Activated CD4-positive, alpha-beta T cell treated with anti-CD3 and anti-CD28 coated beads, Interleukin-2, amount 50 U/mL, for 48 hours (primary cell): ENCODE results near the gene TNS1.

ENCODE experiments used
- DNase-seq, 2 experiments: peaks; one replicate each; pipeline ENCODE4 v3.0.0-alpha.2; 2020

TNS1 gene

DNA sequence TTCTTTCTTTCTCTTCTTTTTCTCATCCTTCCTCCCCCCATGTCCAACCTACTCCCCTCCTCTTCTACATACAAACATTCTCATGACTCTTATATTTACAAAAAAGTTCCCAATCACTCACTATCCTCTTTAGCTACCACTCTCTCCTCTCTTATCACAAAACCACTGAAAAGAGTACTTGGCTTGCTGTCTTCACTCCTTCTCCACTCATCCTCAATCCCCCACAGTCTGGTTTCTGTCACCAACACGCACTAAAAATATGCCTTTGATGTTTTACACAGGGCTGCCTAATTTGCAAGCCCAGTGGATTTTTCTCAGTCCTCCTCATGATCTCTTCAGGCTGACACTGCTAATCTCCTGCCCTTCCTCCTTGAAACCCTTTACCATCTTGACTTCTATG, 159.5 kb downstream of the TNS1 start:
- DNase-seq, result no peak

DNA sequence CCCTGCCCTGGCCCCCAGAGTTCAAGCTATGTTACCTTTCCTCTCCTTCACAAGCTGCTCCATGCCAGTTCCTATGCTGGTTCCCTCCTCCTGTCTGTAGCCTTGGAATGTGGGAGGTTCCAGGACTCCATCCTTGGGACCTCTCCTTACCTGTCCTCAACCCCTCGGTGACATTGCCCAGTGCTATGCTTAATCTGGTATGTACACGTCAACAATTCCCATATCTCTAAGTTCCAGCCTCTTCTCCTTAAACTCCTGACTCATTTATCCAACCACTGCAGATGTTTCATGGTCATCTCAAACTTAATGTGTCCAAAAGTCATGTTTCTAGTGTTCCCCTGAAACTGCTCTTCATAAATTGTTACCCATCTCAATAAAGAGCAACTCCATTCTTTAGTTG, 160.8 kb downstream of the TNS1 start:
- DNase-seq, result no peak

DNA sequence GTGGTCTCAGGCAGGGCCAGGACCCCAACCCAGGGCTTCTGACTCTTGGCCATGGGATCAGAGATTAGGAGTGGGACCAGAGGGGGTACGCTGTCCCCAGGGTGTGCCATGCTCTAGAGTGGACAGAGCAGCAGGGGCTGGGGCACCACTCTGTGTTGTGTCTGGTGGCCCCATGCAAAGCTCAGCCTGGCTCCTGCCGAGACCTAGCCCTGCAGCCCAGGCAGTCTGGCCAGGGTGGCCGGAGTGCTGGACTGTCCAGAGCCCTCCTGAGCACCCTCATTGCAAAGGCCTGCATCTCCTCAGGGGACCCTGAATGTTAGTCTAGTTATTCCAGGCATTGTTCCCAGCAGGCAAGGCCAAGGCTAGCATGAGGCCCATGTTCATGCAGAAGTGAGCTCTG, 162.3 kb downstream of the TNS1 start:
- DNase-seq, result no peak

DNA sequence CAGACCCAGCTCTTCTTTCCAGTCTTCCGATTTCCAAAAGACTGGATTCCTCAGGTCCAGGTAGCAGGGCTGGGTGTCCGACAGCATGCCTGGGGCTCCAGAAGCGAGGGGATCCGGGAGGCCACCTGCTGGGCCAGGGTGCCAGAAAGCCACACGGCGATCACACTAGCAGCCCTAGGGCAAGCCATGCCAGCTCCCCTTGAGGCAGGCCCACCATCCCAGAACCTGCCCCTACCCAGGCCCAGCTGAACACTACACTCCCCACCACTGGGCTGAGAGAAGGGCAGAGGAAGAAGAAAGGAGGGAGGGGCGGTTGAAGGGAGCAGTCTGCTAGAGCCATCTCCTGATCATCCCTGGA, 163.1 kb downstream of the TNS1 start:
- DNase-seq, result no peak

DNA sequence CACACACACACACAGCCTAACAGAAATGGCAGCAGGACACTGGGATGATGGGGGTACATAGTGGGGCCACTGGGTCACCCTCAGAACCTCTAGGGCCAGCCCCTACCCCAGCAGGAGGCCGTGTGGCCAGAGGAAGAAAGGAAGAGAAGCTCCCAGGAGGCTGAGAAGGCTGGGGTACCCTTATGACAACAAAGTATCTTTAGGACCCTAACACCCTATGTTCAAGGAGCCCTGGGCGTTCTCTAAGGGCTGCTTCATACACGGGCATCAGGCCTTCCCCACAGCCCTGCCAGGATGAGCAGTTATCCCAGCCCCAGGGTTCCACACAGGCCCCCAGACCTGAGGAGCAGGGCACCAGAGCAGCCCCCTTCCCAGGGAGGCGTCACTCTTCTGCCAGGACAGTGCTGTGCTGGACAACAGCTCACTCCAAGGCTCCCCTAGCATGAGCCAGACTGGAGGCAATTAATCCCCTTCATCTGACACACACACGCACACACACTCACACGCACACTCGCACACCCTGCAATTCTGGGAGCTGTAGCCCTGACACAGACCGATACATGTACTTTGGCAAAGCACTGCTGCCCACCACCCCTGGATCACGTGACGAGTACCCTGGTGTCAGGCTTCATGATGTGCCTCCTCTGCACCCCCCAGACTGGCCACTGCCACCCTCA, 163.6 kb downstream of the TNS1 start:
- DNase-seq, result no peak

DNA sequence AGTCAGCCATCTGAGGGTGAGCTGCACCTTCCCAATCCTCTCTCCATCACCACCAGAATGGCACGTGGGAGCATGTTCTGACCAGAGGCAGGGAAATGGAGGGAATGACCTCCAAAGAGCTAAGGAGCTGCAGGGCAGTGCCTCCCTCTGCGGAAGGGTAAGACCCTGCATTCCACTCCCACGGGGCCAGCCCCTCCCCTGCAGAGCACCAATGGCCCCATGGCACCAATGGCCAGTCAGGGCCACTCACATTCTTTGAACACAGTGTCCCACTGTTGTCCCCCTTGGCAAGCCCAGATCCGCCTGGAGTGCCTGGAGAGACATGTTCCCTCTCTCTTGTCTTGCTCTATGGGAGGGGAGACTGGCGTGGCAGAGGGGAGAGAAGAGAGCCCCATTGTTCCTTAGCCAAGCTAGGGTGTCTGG, 164.4 kb downstream of the TNS1 start:
- DNase-seq, result no peak

DNA sequence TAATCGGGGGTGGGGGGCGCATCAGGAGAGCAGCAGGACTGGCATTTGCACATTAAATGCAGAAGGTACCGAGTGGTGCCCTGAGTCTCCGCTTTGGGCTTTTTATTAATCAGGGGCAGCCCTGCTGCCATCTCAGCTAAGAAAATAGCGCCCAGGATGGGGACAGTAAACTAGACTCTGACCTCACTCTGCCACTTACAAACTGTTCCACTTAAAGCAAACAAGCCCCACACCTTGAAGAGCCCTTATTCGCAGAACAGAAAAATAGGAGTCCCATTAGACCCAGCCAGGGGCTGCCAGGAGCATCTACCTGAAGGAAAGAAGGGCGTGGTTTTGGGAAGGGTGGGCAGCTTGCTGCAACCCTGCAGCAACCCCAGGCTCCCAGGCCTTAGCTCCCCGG, 165.3 kb downstream of the TNS1 start:
- no peak for DNase-seq

DNA sequence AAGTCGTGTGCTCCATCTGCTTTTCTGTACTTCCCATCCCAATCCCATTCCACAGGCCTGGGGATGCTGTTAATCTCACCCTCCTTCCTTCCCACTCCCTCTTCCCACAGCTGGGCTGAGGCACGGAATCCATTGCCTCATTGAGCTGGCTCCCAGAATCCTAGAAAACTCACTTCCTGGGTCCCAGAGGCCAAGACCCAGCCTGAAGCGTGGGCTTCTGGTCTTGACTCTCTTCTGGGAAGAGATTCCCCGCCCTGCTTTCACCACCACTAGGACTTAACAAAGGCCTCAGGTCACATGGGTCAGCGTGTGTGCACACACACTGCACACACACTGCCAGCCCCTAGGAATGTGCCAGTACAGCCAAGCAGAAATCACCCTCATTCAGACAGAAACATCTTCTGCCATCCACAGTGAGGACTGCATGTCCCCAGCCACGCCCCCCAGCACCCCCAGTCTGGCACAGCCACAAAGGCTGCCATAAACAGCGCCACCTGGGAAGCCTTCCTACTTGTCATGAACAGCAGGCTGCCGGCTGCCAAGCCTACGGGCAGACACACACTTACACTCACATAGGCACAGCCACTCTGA, 165.8 kb downstream of the TNS1 start:
- peak in 1 of 2 experiments; percentile 5 for DNase-seq

DNA sequence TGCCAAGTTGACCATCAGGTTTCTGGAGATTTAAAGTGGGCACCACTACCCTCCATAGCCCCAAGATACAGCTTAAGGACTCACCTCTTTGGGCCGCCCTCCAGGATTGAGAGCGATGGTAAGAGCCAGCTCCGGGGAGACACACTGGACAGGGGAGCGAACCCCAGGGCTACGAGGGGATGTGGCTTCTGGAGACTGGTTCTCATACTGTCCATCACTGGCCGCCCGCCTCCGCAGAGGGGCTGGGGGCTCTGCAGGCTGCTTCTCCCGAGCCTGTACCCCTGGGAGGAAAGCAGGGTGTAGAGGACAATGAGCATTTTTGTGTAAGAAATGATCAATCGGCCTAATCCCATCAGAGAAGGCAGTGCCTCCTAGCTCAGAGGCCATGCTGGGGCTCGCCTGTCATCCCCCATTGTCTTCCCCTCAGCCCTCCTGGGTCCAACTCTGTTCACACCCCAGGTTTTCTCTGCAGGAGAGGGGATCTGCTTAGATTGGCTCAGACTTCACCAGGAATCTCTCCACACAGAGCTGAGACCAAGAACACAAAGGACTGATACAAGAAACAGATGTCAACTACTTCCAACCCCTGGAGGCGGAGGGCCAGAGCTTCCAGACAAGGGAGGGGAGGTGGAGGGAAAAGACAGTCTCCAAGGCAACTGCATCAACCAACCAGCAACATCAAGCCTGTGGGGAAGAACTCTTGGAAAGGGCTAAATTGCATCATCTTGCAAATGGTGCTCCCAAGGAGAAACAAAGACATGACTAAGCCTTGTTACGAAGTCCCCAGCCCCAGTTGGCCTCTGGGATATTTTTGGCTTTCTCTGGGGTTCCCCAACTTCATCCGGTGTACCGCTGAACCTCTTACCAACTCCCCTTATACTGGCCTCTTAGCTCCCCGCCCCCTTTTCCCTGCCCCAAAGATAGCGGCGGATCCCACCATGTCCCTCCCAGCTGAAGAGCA, 166.6 kb downstream of the TNS1 start:
- DNase-seq, result no peak

DNA sequence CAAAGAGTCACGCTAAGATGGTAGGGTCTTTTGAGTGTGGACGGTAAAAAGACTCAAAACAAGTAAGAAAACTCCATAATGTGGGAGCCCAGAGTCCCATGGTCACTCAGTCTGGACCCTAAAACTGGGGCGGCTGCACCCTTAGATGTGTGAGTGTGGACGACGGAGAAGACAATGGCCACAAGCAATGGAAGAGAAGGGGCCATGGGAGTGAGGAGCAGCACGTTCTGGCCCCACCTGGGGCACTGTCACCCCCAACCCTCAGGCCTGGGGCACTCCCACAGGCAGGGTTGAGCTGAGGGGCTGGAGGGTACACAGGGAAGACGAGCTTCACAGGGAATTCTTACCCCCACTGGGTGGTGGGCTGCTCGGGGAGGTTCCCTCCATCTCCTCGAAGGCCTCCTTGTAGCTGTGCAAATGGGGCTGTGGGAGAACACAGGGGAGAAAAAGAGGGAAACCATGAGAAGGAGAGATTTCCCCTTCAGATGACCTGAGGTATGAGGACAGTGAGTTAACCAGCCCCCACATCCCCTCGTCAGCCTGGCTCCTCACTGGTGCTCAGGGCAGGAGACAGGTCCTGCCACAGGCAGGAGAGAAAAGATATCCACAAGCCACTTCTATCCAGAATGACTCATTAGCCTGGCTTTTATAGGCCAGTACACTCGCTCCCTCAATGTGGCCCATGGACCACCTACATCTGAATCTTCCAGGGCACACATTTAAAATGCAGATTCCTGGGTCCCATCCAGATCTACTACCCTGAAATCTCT, 167.9 kb downstream of the TNS1 start:
- DNase-seq, result no peak

DNA sequence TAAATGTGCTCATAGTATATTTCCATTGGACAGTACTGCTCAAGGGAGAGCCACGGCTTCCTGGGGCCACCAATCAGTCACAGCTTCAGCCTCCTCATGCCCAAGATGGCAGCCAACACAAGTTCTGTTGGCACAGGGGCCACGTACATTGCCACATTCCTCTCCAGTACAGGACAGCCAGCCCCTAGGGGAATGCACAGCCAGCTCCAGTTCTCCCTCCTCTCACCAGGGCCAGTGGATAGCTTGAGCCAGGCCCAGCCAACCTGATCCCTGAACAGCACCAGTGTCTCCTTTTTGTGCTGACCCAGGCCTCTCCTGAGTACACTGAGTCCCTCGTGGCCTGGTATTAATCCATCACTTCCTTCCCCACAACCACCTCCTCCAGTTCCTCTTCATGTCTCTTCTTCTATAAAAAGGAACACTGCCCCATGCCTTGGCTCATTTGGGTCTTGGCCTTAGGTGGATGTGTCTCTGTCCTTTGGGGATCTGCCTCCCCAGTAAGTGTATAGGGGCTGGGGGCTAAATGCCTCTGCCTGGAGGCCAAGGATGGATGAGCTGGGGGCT, 168.7 kb downstream of the TNS1 start:
- DNase-seq, result no peak

DNA sequence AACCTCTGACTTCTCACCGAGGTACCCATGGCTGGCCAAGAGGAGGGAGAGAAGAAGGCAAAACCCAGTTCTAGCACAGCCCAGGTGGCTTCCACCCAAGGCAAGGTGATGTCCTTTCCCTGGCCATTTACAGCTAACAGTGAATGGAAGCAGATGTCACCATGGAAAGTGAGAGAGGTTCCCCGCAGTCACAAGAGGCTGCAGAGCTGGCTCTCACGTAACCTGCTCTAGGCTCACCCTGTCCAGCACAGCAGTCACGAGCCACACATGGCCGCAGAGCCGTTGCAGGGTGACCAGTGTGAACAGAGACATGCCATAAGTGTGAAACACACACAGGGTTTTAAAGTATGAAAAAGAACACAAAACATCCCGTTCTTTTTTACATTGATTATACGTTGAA, 169.4 kb downstream of the TNS1 start:
- DNase-seq, result no peak

DNA sequence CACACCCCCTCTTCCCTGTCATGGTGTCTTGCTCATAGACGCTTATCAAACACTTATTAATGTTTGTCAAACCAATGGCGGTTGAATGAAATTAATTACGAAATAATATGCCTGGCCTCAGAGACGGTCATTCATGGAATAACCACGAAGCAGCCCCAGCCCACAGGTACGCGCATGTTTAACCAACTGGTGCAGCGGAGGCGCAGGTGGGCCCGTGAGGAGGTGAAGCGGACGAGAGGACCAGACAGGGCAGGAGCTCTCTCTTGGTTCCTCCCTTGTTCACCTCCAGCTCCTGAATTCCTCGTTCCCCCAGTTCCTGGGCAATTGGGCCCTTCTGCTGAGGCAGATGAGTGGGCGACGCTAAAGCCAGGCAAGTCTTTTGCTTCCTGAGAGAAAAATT, 169.8 kb downstream of the TNS1 start:
- no peak for DNase-seq

DNA sequence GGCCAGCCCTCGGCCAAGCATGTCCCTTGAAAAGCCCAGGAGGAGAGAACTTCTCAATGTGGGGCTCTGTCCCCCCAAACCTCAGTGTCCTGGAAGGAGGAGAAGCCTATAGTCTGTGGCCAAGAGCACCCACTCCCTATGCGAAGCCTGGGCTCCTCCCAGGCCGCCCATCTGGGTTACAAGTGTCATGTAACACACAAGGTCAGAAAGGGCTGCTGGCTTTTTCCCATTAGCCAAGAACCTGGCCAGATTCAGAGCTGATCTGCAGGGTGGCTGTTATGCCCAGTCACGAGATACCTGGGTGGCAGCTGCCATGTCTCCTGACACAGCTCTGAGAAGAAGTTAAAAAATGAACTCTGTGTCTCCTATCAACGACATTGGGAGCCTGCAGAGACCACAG, 170.7 kb downstream of the TNS1 start:
- no peak for DNase-seq

DNA sequence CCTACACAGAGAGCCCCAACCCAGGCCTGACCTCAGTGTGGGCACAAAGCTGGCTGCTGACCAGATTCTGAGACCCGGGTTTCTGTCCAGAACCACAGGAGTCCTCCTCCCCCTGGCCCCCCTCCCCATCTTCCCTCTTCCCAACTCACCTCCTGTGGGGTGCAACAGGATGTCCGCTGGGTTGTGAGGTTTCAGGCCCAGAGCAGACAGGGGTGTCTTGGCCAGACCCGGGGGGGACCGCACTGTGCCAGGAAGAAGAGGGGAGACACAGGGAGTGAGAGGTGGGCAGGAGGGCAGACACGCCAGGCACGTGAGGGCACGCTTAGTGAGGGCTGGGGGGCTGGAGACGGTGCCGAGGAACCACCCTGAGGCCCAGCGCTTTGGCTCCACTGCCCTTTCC, 171.5 kb downstream of the TNS1 start:
- DNase-seq, result no peak

DNA sequence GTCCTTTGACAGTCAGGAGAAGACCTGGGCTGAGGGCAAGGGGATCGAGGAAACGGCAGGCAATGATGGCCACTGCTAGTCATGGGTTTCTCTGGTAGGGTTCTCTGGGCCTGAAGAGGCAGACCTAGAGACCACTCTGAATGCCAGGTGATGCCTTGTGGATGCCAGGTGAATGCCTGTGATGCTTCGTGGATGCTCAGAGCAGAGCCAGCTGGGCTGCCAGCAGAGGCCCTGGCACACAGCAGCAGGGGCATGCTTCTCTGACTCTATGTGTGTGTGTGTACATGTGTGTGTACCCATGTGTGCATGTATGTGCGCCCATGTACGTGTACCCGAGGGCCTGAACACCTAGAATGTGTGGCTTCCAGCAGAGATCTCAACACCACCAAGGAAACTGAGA, 172.0 kb downstream of the TNS1 start:
- DNase-seq, result no peak

DNA sequence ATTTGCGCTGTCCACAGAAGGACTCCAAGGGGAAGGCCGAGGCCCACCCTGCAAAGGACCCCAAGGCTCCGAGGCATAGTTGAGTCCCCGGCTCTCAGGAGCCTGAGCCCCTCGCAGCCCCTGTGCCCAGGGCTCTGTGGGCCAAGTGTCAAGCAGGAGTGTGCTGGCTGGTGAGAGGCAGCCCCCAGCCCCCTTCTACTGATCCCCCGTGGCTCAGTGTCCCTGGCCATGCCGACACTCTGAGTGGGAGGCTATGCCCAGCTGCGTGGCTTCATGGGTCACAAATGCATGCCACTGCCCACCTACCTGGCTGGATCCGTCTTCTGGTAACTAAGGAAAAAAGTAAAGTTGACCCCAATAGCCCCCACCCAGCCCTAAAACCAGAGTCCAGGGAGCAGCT, 172.7 kb downstream of the TNS1 start:
- no peak for DNase-seq

DNA sequence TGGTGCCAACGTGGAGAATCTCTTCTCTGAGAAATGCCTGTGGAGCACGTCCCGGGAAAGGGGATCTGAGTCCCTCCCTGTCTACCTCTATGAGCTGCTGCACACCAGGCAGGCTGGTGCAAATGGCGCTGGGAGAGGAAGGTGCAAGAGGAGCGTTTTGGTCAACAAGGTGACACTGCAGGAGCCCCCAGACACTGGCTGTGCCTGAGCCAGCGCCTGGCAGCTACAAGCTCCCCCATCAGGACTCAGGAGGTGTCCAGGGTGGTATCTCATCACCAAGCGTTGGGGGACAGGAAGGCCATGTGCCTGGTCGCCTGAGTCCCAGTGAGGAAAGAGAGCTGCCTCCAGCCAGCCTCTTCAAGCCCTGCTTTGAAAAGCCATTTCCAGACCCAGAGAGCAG, 173.4 kb downstream of the TNS1 start:
- no peak for DNase-seq

DNA sequence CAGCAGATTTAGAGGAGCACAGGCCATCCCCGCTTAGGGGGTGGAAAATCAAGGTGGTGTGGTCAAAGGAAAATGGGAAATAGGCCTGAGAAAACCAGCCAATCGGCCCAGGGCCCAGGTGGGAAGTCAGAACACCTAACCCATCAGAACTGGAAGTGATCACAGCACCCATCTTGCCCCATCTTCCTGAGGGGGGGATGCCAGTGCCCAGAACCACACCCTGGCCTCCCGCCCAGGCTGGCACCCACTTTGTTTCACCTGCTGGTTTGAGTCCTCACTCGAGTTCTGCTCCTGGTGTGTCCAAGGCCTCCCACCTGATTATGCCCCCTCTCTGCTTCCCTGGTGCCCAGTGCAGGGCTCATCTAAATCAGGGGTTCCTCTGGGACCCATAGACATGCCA, 174.5 kb downstream of the TNS1 start:
- DNase-seq, result no peak

DNA sequence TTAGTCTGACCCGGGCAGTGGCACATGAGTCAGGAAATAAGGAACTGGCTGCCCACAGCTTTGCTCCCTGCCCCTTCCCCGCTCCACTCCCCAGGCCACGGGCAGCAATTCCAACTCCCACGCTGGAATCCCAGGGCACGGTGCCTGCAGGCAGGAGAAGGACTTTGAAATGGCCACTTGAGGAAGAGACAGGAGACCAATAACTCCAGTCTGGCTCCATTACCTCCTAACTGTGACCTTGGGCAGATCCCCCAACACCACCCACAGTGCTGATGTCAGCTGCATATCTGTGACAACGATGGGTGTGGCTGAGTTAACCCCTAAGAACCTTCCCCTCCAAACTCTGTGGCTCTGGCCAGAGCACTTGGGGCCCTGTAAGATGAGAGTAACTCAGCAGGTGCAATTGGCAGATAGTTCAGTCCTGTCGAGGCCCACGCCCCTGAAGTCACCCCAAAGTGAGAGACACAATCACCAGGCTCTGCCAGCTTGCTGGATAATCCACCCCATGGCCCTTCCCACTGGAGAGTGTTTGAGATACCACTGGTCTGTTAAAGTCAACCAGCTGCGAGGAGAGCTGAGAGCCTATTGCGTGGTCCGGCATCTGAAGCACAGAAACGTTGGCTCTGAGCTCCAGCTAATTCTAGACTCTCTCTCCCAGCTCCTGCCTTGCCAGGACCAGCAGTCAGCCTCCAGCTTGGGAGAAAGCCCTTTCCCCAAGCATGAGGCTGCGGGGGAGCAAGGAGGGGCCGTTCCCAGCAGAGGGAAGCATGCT, 175.2 kb downstream of the TNS1 start:
- DNase-seq, result no peak

DNA sequence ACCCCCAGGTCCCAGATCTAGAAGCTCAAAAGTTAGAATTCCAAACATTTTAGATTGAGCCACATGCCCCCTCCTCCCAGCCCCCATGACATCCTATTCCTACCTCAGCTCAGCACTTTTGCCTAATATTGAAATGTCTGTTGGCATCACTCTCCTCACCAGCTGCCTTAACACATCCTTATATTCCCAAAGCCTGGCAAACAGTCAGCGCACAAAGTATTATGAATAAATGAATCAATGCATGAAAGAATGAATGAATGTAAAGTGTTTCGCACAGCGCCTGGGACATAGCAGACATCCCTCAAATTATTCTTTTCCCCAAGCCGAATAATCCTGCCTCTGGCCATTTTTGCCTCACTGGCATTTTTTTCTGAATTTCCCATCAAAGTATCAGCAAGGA, 175.8 kb downstream of the TNS1 start:
- no peak for DNase-seq

DNA sequence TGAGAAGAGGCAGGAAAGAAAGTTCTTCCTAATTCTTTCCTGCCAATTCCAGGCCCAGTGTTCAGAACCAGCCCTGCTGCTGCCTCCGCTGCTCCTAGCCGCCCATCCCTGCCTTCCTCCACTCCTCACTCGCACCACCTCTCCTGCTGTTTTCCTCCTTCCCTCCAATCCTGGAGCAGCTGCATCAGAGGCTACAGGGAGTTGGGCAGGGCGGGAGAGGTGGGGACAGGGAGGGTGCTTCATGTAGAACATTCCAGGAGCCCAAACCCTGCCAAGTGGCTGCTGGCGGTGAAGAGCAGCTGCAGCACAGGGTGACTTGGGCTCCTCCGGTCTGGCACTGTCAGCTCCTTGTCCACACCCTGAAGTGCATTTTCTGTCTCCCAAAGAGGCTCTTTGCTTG, 176.3 kb downstream of the TNS1 start:
- no peak for DNase-seq
